GM21390 (cell line): ENCODE results near the gene UBL4A.
A peak's percentile ranks its signal among the peaks of the same experiment; 100 is the strongest.
"Not testable (repeated sequence)": the region's sequence is repeated elsewhere in the genome, so short reads cannot be mapped to it uniquely, and the experiment has no call there.

Experiments used
- ATAC-seq: cut with Tn5 transposase; IDR thresholded peaks from one replicate; pipeline ENCODE4 v1.9.1; 2021; ENCODE audit not compliant: unreplicated experiment

UBL4A gene

GRCh38 chrX:154509455-154509854 is 23.0 kb upstream of the UBL4A start:
- ATAC-seq, result no peak

- ATAC-seq, result no peak
Observed at GRCh38 chrX:154508384-154508745, 21.9 kb upstream of the UBL4A start.

GRCh38 chrX:154507673-154508383 is 21.4 kb upstream of the UBL4A start:
- no peak for ATAC-seq

- no peak for ATAC-seq
Observed at GRCh38 chrX:154506483-154507332, 20.3 kb upstream of the UBL4A start.

- ATAC-seq, result no peak
Observed at GRCh38 chrX:154505734-154506133, 19.3 kb upstream of the UBL4A start.

- no peak for ATAC-seq
Observed at GRCh38 chrX:154502989-154503388, 16.6 kb upstream of the UBL4A start.

- no peak for ATAC-seq
Observed at GRCh38 chrX:154502098-154502497, 15.7 kb upstream of the UBL4A start.

- ATAC-seq, result not testable (repeated sequence)
Observed at GRCh38 chrX:154501423-154501822, 15.0 kb upstream of the UBL4A start.

GRCh38 chrX:154496591-154497137 is 10.2 kb upstream of the UBL4A start:
- not testable (repeated sequence) for ATAC-seq

- no peak for ATAC-seq
Observed at GRCh38 chrX:154495472-154495922, 9.1 kb upstream of the UBL4A start.

GRCh38 chrX:154494715-154495114 is 8.3 kb upstream of the UBL4A start:
- ATAC-seq, result no peak

- ATAC-seq, result peak; percentile 77
Observed at GRCh38 chrX:154490414-154491083, 4.1 kb upstream of the UBL4A start, which contains the start of gene SLC10A3. TSS of gene SLC10A3 (minus strand) at chrX:154490629. CDS start at chrX:154488940, 1,689 bp downstream.

- peak; percentile 15 for ATAC-seq
Observed at GRCh38 chrX:154490021-154490413, 3.6 kb upstream of the UBL4A start.

GRCh38 chrX:154489182-154489581 is 2.8 kb upstream of the UBL4A start:
- no peak for ATAC-seq

GRCh38 chrX:154488336-154489075 is 2.1 kb upstream of the UBL4A start:
- ATAC-seq, result no peak

- no peak for ATAC-seq
Observed at GRCh38 chrX:154487518-154488290, 1.3 kb upstream of the UBL4A start.

GRCh38 chrX:154486052-154486395 is 391 bp downstream of the UBL4A start:
- ATAC-seq, result no peak

- ATAC-seq, result no peak
Observed at GRCh38 chrX:154485150-154486051, 1.0 kb downstream of the UBL4A start.
